NCI-H345 (cell line): ENCODE data around the gene NNMT.
A peak's percentile ranks its signal among the peaks of the same experiment; 100 is the strongest.

Experiments used
- DNase-seq: peaks from one replicate; lab custom pipeline; 2025; lab: John Stamatoyannopoulos, UW

Gene NNMT

GRCh38 chr11:114284914-114285313 is 11.3 kb upstream of the NNMT start:
- DNase-seq = no peak

- DNase-seq = no peak
Observed at GRCh38 chr11:114285599-114285998, 10.6 kb upstream of the NNMT start.

GRCh38 chr11:114286229-114286628 is 10.0 kb upstream of the NNMT start:
- DNase-seq = no peak

- no peak for DNase-seq
Observed at GRCh38 chr11:114287154-114287553, 9.0 kb upstream of the NNMT start.

GRCh38 chr11:114288136-114288535 is 8.1 kb upstream of the NNMT start:
- DNase-seq = no peak

- DNase-seq = no peak
Observed at GRCh38 chr11:114289779-114290178, 6.4 kb upstream of the NNMT start.

GRCh38 chr11:114290503-114291235 is 5.5 kb upstream of the NNMT start:
- DNase-seq = no peak

- DNase-seq = no peak
Observed at GRCh38 chr11:114291381-114291780, 4.8 kb upstream of the NNMT start.

- no peak for DNase-seq
Observed at GRCh38 chr11:114291842-114292680, 4.1 kb upstream of the NNMT start.

- no peak for DNase-seq
Observed at GRCh38 chr11:114293201-114293711, 2.9 kb upstream of the NNMT start.

GRCh38 chr11:114296605-114297372 is 590 bp downstream of the NNMT start:
- DNase-seq = no peak

GRCh38 chr11:114297806-114298709 is 1.9 kb downstream of the NNMT start:
- DNase-seq = no peak

GRCh38 chr11:114298710-114299109 is 2.5 kb downstream of the NNMT start:
- DNase-seq = no peak

- DNase-seq = no peak
Observed at GRCh38 chr11:114301088-114301487, 4.9 kb downstream of the NNMT start.

GRCh38 chr11:114301927-114302326 is 5.7 kb downstream of the NNMT start:
- DNase-seq = no peak

GRCh38 chr11:114302663-114303062 is 6.5 kb downstream of the NNMT start:
- DNase-seq = no peak

- DNase-seq = no peak
Observed at GRCh38 chr11:114304065-114304464, 7.9 kb downstream of the NNMT start.

- no peak for DNase-seq
Observed at GRCh38 chr11:114304969-114305368, 8.8 kb downstream of the NNMT start.

GRCh38 chr11:114307524-114308203 is 11.5 kb downstream of the NNMT start:
- no peak for DNase-seq

GRCh38 chr11:114308689-114309089 is 12.5 kb downstream of the NNMT start:
- peak; percentile 29 for DNase-seq

- DNase-seq = no peak
Observed at GRCh38 chr11:114309517-114309916, 13.3 kb downstream of the NNMT start.
